Measurements from ENCODE around the gene ITGA11.

ITGA11 gene

GRCh38 chr15:68447976-68448755 lies 16.2 kb upstream of the ITGA11 start:
- no peak for DNase-seq (ENCODE audit: low read depth, low spot score)

DNA sequence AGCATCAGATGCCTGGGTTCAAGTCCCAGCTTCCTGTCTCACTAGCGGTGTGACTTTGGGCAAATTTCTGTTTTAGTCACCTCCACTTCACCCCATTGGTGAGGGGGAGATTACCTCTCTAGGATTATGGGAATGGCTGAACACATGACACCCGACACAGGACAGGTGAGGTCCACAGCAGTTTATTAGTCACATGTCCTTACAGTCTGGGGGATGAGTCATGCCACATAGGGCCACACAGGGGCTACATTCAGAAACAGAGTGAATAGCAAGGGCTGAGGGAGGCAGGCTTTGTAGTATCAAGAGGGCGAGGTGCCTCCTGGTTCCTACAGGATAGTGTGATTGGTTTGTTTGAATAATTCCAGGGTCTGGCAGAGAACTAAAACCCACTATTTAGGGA lies 15.2 kb upstream of the ITGA11 start:
- DNase-seq (ENCODE audit: low read depth, low spot score) = no peak

- no peak for DNase-seq (ENCODE audit: low read depth, low spot score)
Observed at GRCh38 chr15:68445351-68445750, 13.4 kb upstream of the ITGA11 start.

DNA sequence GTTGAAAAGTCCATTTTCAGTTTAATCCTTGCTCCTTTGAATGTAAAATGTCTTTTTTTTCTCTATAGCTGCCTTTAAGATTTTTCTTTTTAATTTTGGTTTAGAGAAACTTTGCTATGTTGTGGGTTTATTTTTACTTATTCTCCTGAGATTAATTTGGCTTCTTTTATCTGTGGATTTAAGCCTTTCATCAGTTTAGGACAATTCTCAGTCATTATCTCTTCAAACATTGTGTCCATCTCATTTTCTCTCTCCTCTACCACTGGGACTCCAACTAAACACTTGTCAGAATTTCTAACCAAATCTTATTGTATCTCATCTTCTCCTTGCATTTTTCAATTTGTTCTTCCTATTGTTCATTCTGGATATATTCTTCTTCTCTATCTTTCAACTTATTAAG lies 12.4 kb upstream of the ITGA11 start:
- DNase-seq (ENCODE audit: low read depth, low spot score) = no peak

- no peak for DNase-seq (ENCODE audit: low read depth, low spot score)
Observed at GRCh38 chr15:68442903-68443302, 10.9 kb upstream of the ITGA11 start.

DNA sequence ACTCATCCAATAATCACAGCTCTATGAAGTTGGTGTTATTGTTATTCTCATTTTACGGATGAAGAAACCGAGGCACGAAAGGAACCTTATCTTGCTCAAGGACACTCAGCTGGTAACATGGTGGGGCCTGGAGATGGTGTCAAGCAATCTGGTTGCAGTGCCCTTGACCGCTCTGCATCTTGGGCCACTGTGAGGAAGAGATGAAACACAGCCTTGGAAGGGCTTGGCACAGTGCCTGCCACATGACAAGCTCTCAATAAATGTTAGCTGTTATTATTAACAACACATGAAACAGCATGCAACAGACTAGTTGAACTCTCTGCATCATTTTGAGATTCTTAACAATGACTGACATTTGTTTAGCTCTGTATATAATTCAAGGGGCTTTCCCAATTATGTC lies 10.1 kb upstream of the ITGA11 start:
- no peak for DNase-seq (ENCODE audit: low read depth, low spot score)

GRCh38 chr15:68441045-68441743 lies 9.2 kb upstream of the ITGA11 start:
- DNase-seq (ENCODE audit: low read depth, low spot score) = no peak

DNA sequence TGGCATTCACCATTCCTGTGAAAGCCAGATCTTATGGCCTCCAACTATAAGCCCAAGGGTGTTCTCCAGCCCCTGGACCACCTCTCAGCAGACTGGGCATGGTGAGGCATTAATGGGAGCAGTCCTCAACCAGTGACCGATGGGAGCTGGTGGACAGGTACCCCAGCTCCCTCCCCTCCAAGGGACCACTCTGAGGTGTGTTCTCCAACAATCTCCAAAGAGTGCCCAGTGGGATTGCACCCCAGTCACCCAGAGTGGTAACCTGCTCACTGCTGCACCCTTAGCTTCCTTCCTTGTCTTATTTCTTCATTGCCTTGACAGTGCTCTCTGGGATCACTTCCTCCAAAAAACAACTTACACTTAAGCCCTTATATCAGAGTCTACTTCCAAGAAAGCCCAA lies 8.2 kb upstream of the ITGA11 start:
- no peak for DNase-seq (ENCODE audit: low read depth, low spot score)

- no peak for DNase-seq (ENCODE audit: low read depth, low spot score)
Observed at GRCh38 chr15:68439506-68439905, 7.5 kb upstream of the ITGA11 start.

GRCh38 chr15:68436680-68437079 lies 4.7 kb upstream of the ITGA11 start:
- DNase-seq (ENCODE audit: low read depth, low spot score) = no peak

DNA sequence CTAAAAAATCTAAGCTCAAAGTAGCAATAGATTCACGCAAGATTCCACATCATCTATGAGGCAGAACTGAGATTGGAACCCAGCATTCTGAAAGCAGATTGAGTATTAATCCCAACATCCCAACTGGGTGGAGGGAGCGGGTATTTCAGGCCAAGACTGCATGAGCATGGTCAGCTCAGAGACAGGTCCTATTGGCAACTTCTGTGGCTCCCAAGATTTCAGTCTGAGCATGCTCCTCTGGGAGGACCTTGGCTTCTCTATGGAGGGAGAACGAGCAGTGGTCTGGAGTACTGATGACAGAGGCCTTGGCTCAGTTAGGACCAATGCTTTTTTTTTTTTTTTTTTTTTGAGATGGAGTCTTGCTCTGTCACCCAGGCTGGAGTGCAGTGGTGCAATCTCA lies 4.0 kb upstream of the ITGA11 start:
- DNase-seq (ENCODE audit: low read depth, low spot score) = no peak

DNA sequence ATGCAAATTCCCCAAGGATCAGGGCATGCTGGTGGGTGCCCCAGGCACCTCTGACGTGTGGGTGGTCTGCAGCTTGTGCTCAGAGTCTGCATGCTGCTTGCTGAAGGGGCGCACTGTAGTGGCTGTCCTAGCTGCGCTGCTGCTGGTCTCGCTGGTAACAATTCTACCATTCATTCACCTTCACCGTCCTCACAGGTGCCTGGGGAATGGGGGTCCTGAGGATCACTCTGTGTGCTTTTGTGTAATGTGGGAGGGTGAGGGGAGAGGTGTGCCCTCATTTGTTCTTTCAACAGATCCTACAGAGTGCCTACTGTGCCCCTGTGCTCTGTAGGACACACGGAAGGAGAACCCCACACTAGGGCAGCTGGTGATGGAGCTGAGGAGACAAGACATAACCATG lies 2.1 kb upstream of the ITGA11 start:
- no peak for DNase-seq (ENCODE audit: low read depth, low spot score)

- DNase-seq (ENCODE audit: low read depth, low spot score) = no peak
Observed at GRCh38 chr15:68433551-68433950, 1.6 kb upstream of the ITGA11 start.

GRCh38 chr15:68432441-68433064 lies 590 bp upstream of the ITGA11 start:
- no peak for DNase-seq (ENCODE audit: low read depth, low spot score)

DNA sequence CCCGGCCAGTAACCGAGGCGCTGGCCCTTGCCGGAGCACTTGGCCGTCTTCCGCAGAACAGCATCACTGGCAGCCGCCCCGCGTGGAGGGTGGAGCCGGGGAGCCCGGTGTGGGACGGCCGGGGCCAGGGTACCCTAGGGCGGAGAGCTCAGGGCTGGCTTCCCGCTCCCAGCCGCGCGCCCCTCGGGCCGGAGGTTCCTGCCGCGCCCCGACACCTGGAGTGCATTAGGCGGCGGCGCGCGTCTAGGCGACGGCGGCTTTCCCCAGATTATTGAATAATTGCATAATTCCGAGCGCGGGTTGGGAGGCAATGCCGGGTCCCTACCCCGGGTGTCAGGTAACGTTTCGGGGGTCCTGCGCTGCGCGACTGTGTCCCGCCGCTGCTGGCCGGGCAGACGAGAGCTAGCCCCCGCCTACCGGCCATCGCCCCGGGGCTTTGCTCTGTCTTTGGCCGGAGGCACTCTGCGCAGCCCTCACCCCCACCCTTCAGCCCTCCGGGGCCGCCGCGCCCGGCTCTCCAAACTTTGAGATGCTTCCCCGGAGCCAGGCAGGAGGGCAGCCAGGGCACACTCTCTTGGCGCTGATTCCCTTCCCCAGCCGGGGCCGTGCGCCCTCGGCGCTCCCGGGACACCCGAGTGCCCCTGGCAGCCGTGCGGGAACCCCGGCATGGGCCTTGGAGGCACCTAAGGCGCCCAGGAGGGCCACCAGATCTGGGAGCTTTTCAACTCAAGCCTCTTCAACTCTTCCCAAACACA lies 749 bp downstream of the ITGA11 start:
- DNase-seq (ENCODE audit: low read depth, low spot score) = no peak

DNA sequence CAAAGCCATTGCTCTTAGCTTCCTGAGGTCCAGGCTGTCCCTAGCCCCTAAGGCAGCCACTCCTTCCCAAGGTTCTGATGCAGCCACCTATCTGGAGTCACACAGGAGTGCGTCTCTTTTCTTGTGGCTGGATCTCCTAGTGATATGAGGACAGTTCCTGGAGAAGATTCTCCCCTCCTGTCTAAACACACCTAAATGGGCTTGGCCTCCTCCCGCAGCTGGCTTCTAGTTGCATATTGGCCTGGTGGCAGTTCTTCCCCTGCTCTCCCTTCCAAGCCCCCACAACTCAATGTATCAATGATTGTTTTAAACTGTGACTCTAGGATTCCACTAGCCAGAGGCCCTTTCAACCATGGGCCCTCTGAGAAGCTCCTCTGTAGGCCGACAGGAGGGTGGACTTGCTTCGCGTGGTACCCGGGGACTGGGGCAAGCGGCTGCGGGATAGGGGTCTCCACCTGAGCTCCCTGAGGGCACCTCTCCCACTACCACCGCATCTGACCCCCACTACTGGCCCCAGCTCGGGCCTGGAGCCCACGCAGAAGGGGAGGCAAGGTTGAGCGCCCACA lies 1.4 kb downstream of the ITGA11 start:
- no peak for DNase-seq (ENCODE audit: low read depth, low spot score)

GRCh38 chr15:68429691-68430470 lies 2.1 kb downstream of the ITGA11 start:
- DNase-seq (ENCODE audit: low read depth, low spot score) = no peak

- DNase-seq (ENCODE audit: low read depth, low spot score) = no peak
Observed at GRCh38 chr15:68428431-68428940, 3.5 kb downstream of the ITGA11 start.

GRCh38 chr15:68427963-68428362 lies 4.0 kb downstream of the ITGA11 start:
- no peak for DNase-seq (ENCODE audit: low read depth, low spot score)

GRCh38 chr15:68427366-68427765 lies 4.6 kb downstream of the ITGA11 start:
- no peak for DNase-seq (ENCODE audit: low read depth, low spot score)

DNA sequence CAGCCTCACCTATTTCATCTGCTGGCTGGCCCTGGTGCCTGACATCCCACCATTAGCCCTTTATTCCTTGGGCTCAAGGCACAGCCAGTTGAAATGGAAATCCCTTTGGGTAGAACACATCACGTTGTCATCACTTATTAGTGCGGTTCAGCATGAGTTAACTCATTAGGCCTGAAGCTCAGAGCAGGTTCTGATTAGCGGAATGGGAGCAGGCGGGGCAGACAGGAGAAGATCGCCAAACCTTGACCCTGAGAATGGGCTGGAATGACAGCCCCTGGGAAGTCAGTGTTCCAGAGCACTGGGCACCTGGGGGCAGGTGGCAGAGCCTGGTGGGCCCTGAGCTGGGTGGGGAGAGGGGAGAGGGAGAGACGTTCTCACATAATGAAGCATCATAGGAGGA lies 5.8 kb downstream of the ITGA11 start:
- DNase-seq (ENCODE audit: low read depth, low spot score) = no peak
